GM21447 (cell line): ENCODE measurements around the gene NECTIN2.
"Not testable (repeated sequence)": the region's sequence is repeated elsewhere in the genome, so short reads cannot be mapped to it uniquely, and the experiment has no call there.

ENCODE experiments used
- ATAC-seq: cut with Tn5 transposase; IDR thresholded peaks from one replicate; pipeline ENCODE4 v1.9.1; 2021; ENCODE audit not compliant: unreplicated experiment

Gene NECTIN2

GRCh38 chr19:44882063-44882462, 36.0 kb downstream of the NECTIN2 start:
- no peak for ATAC-seq

- ATAC-seq, result not testable (repeated sequence)
These were observed 36.7 kb downstream of the NECTIN2 start for GRCh38 chr19:44882619-44883397.

GRCh38 chr19:44883922-44884321, 37.8 kb downstream of the NECTIN2 start:
- ATAC-seq, result no peak

GRCh38 chr19:44884566-44884965, 38.5 kb downstream of the NECTIN2 start:
- ATAC-seq, result no peak

GRCh38 chr19:44886141-44886540, 40.0 kb downstream of the NECTIN2 start:
- ATAC-seq, result no peak

- no peak for ATAC-seq
These were observed 41.6 kb downstream of the NECTIN2 start for GRCh38 chr19:44887648-44888047.

- not testable (repeated sequence) for ATAC-seq
These were observed 42.2 kb downstream of the NECTIN2 start for GRCh38 chr19:44888335-44888734.

- ATAC-seq, result no peak
These were observed 43.8 kb downstream of the NECTIN2 start for GRCh38 chr19:44889830-44890365.

GRCh38 chr19:44890366-44891015, 44.4 kb downstream of the NECTIN2 start:
- peak; percentile 78 for ATAC-seq

GRCh38 chr19:44891016-44891882, 45.2 kb downstream of the NECTIN2 start, which contains the start of gene TOMM40:
TOMM40 (plus strand) TSS chr19:44891254; CDS start chr19:44891416, 162 bp downstream.
- ATAC-seq, result peak; percentile 69

- ATAC-seq, result no peak
These were observed 46.8 kb downstream of the NECTIN2 start for GRCh38 chr19:44892932-44893331.

- no peak for ATAC-seq
These were observed 47.4 kb downstream of the NECTIN2 start for GRCh38 chr19:44893332-44894051.

- ATAC-seq, result no peak
These were observed 47.9 kb downstream of the NECTIN2 start for GRCh38 chr19:44894052-44894400.

GRCh38 chr19:44894946-44895345, 48.8 kb downstream of the NECTIN2 start:
- ATAC-seq, result no peak

- ATAC-seq, result no peak
These were observed 51.7 kb downstream of the NECTIN2 start for GRCh38 chr19:44897835-44898234.

- no peak for ATAC-seq
These were observed 54.5 kb downstream of the NECTIN2 start for GRCh38 chr19:44900328-44901244.

- ATAC-seq, result no peak
These were observed 57.1 kb downstream of the NECTIN2 start for GRCh38 chr19:44903216-44903601.

- no peak for ATAC-seq
These were observed 57.7 kb downstream of the NECTIN2 start for GRCh38 chr19:44903602-44904425.
